DMS153 (cell line): ENCODE data around the gene STK32A.

Experiments used
- DNase-seq: peaks from one replicate; lab custom pipeline; 2025; lab: John Stamatoyannopoulos, UW

Gene STK32A

DNA sequence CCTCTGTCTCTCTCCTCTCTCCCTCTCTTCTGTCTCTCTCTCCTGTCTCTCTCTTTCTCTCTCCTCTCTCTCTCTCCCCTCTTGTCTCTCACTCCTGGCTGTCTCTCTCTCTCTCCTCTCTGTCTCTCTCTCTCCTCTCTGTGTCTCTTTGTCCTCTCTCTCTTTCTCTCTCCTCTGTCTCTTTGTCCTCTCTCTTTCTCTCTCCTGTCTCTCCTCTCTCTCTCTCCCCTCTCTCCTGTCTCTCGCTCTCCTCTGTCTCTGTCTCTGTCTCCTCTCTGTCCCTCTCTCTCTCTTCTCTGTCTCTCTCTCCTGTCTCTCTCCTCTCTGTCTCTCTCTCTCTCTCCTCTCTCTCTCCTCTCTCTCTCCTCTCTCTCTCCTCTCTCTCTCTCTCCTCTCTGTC is 25.0 kb downstream of the STK32A start:
- DNase-seq: no peak

DNA sequence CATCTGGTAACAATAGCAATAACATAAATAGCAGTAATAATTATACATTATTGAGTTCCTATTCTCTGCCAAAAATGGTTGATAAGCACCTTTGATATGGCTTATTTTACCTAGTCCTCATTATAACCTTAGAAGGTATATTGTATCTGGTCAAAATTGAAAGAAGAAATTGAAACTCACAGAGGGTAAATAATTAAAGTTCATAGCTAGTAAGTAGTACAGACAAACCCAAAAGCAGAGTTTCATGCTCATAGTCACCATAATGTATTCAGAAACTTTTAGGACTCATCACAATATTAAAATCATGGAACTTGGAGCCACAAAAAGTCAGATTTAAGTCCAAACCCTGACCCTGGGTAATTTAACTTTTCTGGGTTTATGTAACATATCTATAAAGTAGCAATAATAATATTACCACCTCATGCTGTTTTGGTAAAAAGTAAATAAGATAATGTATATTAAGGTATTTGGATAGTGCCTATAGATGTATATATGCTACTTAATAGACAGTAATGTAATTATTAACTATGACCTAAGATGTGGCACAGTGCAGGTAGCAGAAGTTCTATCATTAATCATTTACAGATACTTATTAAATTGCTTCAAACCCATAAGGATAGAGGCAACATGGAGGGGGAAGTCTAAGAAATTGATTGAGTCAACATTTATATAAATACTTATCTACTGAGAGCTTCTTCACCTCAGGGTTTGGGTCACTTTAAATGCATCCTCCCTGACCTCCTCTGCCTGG is 32.4 kb downstream of the STK32A start:
- DNase-seq: no peak

DNA sequence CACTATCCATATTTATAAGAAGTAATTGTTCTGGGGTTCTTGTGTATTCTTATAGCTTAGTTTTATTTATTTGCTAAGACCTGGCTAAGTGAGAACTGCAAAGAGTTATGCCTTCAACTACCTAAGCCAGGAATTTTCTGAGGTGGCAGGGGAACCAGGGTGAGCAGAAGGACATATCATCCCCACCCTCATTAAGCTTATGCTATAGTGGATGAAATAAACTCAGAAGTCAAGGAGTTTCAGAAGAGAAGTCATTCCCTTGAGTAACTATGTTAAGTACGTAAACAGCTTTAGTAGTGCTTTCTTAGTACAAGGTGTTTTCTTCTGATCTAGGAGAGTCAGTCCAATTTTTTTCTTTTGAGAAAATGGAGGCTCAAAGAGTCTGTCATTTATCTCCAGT is 41.7 kb downstream of the STK32A start:
- no peak for DNase-seq

DNA sequence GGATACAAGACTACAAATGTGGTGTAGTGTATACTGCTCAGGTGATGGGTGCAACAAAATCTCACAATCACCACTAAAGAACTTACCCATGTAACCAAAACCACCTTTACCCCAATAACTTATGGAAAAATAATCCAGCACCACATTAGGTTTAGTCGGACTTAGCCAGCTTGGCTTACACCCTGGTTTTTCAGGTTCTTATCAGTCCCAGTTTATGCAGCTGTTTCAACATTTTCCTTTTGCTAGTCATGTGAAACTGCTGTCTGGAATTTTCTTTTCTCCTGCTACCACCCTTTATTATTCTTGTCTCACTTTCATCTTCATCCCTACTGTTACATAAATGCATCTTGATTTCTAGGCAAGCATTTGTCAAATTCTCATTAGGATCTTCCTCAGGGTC is 51.5 kb downstream of the STK32A start:
- no peak for DNase-seq

DNA sequence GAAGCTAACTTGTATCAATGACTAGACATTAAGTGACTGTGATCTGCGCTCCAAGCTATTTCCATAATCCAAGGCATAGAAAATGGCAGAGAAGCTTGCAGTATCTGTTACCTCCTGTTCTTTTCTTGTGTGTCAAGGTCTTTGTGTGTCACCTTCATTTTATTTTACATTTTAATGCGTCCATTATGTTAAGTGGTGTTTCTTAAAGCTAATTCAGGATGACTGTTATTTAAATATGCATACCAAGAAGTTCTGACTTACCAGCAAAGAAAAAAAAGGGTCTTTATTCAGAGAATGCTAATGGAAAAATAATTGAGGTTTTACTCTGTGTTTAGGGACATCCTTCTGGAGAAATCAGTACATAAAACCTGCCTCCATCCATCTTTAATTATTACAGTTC is 52.3 kb downstream of the STK32A start:
- DNase-seq: no peak

DNA sequence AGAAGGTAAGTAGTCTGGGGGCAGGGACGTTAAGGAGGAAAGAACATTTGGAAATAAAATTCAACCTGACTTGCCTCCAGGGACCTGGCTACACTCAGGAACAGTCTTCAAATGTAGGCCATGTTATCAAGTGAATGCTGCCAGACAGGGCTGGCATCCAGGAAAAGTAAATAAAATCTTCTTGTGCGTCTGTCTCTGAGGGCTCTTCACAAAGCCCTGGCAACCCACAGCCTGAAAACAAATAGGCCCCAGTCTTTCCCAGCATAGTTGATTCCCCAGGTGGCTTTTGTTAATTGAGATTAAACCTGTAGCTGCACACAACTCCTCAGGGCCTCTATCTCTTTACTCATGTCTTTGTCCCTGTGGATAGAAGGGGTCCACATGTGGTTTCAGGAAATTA is 55.4 kb downstream of the STK32A start:
- DNase-seq: peak; percentile 2

DNA sequence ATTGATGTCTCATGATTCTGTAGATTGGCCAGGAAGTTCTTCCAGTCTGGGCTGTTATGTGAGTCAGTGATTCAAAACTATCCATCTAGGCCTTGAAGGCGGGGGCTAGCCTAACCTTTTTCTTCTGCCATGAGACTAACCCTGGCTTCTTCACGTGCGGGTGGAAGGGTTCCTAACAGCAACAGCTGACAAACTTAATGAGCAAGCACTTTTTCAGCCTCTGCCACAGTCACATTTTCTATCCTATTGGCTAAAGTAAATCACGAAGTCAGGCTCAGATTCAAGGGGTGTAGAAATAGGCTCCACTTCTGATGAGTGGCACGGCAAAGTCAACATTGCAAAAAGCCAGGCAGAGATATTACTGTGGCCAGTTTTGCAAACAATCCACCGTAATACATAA is 68.4 kb downstream of the STK32A start:
- DNase-seq: peak; percentile 28

DNA sequence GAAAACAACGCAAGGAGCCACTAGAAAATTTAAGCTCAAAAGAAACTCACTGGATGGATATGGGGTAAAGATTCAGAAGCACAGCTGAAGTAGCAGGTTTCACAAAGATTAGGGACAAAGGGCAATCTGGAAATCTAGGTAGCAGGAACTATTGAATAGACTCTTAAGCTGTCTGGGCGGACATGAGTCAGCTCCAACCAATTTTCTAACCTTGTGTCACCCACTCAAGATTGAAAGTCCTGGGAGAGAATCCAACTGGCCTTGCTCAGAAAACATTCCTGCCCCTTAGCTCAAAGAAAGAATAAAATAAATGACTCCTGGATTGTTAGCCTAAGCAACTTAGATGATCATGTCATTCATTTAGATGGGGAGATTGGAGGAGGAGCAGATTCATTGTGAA is 69.2 kb downstream of the STK32A start:
- DNase-seq: no peak

DNA sequence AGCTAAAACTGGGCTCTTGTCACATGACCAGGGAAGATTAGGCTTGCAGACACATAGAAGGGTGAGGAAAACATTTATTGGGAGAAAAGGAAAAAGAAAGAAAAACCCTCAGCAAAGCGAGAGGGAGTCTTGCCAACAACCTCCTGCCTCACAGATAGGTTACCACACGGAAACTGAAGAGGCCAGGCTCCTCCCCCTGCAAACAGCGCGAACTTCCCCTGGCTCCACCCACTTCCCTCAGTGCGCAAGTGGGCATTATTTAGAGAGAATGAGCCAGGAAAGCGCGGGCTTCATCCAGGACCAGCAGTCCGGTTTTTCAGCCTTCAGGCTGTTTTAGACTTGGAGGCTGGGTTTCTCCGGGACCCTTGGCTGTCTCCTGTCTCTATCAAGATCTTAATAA is 70.3 kb downstream of the STK32A start:
- DNase-seq: no peak

DNA sequence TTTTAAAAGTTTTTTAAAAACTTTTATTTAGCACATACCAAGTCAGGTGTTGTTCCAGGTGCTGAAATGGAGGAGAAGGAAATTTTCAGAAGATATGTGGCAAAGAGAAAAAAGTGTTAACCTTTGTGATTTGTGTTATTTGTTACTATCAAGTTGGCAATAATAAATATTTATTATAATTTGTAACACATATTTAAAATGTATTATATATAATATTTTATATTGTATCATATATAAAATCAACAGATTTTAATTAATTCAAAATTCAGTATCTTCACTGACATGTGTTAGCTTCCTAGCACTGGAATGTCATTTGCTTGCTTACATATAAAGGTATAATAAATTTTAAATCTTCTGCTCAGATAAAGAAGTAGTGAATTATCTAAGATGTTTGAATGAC is 71.5 kb downstream of the STK32A start:
- DNase-seq: no peak

DNA sequence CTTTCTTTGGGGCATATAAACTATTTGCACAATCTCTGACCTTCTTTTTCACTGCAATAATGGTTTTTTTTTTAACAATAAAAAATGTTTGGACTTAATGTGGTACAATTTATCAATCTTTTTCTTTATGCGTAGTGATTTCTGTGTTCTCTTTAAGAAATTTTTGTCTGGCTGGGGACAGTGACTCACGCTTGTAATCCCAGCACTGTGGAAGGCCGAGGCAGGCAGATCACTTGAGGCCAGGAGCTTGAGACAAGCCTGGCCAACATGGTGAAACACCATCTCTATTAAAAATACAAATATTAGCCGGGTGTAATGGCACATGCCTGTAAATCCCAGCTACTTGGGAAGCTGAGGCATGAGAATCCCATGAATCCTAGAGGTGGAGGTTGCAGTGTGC is 72.3 kb downstream of the STK32A start:
- no peak for DNase-seq

DNA sequence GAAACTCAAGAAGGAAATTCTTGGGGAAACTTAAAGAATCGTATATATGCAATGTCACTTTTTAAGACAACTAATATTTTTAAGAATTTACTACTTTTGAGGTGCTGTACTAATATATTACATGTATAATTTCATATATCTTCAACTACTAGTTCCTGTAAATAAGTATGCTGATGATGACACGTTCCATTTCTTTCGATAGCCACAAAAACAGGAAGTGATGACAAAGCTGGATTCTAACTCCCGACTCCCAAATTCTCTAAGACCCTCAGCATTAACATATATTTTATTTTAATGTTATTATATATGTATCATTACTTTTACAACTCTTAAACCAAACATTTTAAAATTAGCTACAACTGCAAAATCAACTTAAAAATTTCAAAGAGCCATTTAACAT is 74.8 kb downstream of the STK32A start:
- no peak for DNase-seq

DNA sequence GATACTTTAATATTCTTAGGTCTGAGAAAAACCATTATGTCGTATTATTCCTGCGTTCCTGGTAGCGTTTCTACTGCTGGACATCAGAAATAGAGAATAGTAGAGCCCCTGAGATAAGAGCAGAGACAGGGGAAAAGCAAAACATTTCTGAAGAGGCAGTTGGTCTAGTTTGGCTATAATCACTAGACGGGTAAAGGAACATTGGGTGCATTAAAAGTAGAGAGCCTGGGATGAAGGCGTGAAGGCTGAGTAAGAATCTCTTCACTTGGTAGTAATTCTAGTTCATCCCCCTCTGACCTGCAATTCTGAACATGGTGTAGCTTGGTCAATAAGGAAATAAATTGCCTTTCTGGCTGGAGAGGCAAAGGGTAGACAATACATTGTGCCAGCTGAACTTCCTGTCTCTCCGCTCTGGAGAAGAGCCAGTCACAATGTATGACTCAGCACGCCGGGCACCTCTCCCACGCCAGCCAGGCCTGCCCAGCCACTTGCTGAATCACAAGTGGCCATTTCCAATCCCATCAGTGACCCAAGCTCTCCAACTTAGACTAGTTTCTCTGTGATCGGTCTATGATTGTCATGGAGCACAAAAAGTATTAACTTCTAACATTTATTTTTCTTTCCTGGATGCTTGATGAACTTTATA is 75.4 kb downstream of the STK32A start:
- peak; percentile 84 for DNase-seq

DNA sequence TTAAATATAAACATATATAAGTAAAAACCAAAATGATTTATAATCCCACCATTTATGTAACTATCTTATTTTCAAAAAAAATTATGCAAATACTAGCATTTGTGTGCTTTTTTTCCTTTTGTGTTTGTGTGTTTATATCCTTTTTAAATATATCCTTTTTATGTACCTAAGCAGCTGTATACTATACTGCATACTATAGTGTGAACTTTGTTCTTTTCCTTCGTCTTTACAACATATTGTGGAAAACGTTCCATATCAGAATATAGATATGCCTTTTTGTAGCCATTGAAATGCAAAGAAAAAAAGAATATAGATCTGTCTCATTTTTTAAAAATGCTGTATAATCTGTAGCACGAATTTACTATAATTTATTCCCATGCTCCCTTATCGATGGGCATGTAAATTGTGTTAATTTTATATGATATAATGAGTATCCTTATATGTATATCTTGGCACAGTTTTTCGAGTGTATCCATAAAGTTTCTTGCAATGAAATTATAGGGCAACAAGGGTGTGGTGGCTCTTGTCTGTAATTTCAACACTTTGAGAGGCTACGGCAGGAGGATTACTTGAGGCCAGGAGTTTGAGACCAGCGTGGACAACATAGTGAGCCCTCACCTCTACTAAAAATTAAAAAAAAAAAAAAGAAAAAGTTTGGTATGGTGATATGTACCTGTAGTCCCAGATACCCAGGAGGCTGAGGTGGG is 83.3 kb downstream of the STK32A start:
- DNase-seq: no peak

DNA sequence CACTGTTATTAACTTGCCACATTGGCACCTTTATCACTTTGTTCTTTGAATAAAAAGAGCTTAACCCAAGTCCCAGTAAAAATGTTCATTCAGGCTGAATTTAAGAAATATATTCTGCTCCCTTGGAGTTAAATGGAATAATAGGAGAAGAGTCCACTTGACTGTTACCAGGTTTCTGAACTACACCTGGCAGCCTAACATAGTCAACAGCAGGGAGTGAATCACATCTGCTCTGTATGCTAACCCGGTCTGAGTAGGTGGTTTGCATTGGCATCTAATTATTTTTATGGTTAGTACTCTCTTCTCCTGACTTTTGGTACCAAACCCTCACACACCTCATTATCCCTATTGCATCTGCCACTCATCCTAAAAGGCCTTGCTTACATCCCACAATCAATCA is 86.7 kb downstream of the STK32A start:
- peak; percentile 19 for DNase-seq

DNA sequence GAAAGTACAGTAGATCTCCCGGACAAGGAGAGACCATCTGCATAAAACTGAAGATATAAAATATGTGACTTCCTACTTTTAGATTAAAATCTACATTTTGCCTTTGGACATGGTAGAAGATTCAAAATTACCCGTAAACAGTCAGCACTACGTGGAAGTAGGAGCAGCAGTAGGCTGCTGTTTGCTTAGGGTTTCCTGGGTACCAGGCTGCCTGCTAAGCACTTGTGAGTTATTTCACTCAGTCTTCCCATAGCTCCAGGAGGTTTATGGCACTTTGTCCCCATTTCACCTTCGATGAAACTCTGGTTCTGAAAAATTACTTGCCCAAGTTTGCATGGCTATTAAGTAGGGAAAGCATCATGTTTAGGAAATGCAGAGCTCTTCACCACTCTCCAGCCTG is 92.6 kb downstream of the STK32A start:
- DNase-seq: no peak

DNA sequence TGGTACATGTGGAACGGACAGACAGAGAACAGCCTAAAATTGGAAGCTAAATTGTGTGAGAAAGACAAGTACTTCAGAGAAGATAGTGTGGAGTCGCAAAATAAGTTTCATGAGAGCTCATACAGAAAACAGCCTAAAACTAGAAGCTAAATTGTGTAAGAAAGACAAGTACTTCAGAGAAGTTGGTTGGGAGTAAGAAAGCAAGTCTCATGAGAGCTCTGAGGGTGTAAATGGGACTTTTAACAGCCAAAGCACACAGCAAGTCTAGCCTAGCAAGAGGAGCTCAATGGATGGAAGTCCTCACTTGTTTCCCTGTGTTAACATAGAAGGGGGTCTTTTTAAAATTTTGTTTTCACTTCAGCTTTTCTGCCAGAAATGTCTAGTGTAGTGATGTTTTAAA is 93.1 kb downstream of the STK32A start:
- no peak for DNase-seq

DNA sequence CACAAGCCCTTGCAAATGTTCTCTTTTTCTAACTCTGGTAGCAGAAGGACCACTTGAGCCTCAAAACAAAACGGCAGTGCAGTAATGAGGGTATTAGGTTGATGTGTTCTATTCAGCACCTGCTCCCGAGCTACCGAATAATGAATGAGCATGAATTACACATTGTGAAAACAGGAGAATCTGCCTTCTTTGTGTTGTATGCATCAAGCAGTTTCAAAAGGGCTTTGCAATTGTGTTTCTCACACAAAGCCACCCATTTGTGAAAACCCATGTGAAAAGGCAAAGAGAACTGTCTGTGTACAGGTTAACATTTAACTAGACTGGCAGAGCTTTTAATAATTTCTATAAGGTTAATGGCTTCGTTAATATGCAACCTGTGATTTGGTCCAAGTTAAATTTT is 97.8 kb downstream of the STK32A start:
- DNase-seq: peak; percentile 64

DNA sequence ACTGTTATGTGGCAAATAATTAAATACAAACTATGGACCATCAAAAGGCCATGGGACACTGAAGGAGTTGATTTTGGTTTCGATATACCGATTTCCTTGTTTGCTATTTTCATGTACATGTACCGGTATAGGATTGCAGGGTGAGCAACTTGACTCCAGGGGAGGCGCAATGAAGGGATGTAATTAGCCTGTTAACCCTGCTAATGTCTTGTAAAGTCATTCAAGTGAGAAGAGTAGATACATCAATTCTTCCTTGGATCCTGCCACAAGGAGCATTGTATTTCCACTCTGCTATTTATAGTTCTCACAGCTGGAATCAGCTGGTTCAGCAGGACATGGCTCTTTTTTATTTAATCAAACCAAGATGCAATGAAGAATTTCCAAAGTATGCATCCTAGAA is 102.0 kb downstream of the STK32A start:
- DNase-seq: no peak

DNA sequence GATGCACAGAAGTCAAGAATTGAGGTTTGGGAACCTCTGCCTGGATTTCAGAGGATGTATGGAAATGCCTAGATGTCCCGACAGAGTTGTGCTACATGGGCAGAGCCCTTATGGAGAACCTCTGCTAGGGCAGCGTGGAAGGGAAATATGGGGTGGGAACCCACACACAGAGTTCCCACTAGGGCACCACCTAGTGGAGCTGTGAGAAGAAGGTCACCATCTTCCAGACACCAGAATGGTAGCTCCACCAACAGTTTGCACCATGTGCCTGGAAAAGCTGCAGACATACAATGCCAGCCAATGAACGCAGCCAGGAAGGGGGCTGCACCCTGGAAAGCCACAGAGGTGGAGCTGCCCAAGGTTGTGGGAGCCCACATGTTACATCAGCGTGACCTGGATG is 104.5 kb downstream of the STK32A start:
- no peak for DNase-seq

DNA sequence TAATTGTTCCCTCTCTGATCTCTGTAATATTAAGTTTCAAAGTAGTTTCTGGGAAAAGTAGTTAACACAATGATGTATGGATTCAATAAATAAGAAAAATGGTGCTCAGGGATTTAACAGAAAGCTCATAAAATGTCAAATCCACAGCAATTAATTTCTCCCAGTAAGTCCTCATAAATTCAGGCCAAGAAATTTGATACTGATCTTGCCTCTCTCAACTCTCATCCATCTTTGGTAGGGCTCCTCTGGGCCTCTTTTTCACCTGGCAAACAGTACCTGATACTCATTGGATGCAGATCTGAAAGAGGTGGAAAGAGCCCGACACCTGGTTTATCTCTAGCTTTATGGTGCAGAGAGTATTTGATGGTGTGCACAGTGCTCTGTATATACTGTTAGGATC is 106.1 kb downstream of the STK32A start:
- DNase-seq: no peak

DNA sequence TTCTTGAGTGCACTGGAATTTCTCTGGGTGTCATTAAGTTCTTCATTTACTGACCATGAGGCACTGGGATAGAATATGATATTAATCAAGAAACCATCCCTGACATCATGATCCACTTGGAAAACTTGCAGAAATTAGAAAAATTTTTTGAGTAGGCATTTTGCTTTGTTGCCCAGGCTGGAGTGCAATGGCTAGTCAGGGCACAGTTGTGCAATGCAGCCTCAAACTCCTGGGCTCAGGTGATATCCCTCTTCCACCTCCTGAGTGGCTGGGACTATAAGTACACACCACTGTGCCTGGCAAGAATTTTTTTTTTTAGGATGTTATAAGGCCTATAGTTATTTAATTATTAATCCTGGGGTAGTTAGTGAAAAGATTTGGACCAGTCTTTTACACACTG is 106.5 kb downstream of the STK32A start:
- DNase-seq: no peak

DNA sequence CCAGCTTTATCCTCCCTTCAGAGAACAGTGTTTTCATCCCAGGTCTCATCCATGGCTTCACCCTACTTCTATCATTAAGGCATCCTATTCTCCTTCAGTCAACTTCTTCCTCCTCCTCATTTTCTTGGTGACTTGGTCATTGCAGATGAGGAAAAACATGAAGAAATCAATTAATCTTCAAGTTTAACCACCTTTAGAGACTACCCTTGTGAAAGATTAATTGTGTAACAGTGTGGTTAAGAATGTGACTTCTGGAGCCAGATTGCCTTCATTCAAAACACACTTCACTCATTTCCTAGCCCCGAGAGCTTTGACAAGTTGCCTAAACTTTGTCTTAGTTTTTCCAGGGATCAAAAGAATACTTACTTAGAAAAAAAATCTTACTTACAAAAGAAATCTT is 110.0 kb downstream of the STK32A start:
- DNase-seq: no peak
